ENCODE results near the gene ZNF804A. TPM values are rescaled to one million over a fixed set of nuclear protein-coding genes. Genes with fewer than 3 reads are reported as not detected.
A peak's percentile ranks its signal among the peaks of the same experiment; 100 is the strongest.

The ZNF804A gene
- total RNA-seq, 1 experiment from 2014 or later, result 0.29 TPM

DNA sequence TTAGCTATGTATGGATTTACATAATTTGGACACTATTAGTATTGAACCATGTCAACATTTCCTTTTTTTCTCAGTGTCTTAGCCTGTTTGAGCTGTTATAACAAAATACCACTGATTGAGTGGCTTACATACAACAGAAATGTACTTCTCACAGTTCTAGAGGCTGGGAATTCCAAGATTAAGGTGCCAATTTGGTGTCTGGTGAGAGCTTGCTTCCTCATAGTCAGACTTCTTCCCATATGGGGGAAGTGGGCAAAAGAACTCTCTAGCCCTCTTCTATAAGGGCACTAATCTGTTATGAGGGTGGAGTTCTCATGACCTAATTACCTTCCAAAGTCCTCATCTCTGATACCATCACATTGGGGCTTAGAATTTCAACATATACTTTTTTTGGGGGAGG, 12.6 kb downstream of the ZNF804A start:
- no peak for DNase-seq (ENCODE audit: low read depth)

DNA sequence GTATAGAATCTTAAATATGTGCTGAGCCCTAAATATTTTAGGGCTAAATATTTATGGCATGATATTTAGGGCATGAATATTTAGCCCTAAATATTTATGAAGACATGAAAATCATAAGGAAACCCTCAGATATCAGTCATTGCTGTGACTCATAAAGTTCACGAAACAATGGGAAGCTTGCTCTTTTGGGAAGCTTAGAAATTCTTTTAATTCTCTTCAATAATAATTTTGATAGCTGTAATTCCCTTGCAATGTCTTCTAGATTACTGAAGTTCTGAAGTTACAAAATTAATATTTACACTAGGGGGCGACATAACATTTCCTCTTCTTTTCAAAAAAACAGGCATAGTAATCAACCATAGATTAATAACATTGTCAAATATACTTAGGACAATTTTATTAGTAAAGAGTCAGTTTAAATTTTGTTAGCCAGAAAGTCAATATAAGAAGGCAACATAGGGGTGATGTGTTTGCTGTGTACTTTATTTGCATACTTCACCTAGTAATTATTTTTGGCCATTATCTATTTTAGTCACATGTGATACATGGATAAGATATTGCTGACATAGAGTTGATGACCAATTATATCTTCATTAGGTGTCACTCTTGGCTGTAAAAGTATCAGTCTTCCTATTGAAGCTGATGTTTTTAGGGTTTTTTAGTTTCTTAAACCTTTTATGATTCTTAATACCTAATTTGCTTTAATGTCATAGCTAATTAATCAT, 13.2 kb downstream of the ZNF804A start:
- peak; percentile 6 for DNase-seq (ENCODE audit: low read depth)

DNA sequence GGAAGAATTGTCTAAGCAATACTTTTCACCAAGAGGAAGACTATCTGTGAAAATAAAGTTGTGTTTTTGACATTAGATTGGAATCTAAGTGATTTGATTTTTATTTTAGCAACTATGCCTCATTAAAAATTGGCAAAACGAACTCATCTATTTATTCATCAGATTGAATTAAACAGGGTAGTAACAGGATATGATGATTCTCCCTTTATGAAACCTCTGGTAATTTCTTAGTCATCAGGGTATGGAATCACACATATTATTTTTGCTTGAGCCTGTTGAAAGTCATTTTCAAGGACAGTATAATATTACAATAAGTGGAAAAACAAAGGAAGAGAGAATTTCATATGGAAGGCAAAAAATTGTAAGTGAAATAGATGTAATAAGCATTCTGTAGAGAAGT, 22.0 kb downstream of the ZNF804A start:
- no peak for DNase-seq (ENCODE audit: low read depth)

DNA sequence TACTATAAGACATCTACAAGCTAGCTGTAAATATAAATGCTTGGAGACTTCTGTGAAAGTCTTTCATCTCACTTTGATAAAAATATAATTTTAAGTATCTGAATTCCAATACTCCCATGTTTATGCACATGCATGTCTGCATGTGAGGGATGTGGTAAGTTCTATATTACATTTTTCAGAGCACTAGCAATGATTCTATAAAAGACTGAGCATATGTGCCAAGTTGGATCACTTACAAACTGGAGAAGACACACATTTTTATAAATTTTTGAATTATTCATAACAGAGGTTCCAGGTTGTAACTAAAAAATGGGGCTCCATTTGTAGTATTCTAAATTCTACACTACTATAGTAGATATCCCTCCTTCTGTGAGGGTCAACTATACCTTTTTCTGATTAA, 26.0 kb downstream of the ZNF804A start:
- DNase-seq (ENCODE audit: low read depth), result no peak

DNA sequence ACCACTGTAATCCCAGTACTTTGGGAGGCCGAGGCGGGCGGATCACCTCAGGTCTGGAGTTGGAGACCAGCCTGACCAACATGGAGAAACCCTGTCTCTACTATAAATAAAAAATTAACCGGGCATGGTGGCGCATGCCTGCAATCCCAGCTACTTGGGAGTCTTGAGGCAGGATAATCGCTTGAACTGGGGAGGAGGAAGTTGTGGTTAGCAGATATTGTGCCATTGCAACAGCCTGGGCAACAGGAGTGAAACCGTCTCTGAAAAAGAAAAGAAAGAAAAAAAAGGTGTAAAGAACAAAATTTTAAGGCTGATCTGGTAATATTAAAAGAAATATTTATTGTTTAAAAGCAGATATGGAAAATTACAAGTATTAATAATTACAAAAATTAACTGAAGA, 29.7 kb downstream of the ZNF804A start:
- DNase-seq (ENCODE audit: low read depth), result no peak

DNA sequence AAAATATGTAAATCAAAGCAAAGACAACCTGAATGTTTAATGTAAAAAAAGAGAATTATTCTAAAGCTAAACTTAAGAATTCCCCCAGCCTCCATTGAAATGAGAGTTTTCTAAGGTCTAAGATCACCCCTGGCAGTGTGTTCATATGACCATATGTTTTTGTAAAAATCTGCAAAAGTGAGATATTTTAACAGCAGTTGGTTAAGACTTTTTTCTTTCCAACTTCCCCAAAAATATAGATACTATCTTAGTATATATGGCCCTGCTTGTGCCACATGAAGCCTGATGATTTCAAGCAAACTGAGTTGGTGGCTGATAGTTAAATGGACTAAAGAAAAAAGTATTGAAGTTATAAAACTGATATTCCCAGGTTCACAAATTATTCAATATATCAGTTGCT, 35.4 kb downstream of the ZNF804A start:
- no peak for DNase-seq (ENCODE audit: low read depth)

DNA sequence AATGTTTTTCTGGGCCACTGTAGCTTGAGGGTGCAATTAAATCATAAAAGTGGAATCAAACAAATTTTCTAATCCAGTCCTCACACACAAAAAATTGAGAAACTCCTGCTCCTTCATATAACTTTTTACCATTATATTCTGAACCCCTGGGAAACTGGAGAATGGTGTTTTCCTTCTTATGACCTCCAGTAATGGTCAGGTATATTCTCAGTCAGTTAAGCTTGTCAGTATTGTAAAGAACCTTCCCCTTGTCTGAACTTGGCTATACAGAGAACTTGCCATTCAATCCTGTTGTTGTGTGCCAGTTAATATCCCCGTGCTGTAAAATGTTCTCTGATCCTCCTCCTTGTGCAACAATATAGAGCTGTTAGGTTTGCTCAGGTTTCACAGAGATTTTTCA, 39.5 kb downstream of the ZNF804A start:
- DNase-seq (ENCODE audit: low read depth), result no peak

DNA sequence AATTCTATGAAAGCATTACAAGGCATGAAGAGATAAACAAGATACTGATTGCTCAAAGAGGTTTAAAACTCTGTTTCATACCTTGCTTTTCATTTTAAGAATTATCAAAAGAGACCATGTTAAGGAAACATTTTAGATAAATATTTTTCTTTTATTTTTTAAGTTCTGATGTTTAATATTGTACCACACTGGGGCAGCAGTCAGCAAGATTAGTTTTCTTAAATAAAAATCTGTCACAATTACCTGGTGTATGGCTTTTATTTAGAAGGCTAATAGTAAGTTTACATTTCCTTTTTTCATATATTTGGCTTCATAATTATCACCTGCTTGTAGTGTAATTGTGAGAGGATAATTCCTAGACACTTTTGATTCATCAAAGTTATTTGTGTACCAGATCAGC, 46.4 kb downstream of the ZNF804A start:
- DNase-seq (ENCODE audit: low read depth), result no peak

DNA sequence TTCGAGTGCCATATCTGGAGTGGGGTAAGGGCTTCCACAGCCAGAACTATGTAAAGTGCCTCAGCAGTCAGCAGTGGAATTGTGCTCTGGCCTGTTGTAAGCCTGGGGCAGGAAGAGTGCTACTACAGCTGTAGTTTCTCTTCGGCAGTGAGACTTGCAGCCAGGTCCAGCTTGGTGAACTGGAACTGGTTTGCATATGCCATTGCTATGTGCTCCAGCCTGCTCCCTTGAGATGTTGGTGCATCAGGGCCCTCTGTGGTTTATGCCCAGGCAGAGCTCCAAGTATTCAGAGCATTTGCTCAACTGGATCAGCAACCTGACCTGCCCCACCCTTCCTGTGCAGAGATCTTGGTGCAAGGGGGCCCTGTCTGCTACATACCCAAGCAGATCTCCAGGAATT, 47.8 kb downstream of the ZNF804A start:
- DNase-seq (ENCODE audit: low read depth), result peak; percentile 19

DNA sequence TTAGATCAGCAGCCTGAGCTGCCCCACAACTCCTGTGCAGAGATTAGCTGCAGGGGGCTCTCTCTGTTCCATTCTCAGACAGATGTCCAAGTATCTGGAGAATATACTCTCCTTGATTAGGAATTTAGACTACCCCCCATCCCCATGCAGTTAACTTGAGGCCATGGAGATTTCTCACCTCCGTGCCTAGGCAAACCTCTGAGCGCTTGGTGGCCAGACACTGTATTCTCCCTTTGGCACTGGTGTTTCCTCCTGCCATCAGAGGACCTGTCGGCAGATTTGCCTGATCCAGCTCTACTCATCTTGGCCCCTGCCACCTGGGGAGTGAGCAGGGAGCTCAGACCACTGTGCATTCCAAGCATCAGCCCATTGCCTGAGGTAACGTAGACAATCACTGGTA, 48.3 kb downstream of the ZNF804A start:
- DNase-seq (ENCODE audit: low read depth), result no peak

DNA sequence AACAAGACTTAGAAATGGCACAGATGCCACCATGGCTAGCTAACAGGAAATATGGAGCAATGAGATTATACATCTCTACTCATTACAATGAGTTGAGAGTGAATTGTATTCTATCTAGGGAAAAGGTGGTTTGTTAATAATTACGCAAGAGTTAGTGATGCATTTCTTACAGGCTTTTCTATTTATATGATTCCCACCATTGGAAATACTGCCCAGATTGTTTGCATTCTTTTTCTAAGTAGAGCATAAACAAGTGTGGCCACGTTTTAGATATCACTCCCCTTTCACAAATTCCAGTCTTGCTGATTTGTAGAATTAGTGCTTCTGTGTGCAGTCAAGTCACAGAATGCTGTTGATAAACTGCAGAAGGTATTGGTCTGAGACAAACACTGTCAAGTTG, 56.6 kb downstream of the ZNF804A start:
- DNase-seq (ENCODE audit: low read depth), result no peak

DNA sequence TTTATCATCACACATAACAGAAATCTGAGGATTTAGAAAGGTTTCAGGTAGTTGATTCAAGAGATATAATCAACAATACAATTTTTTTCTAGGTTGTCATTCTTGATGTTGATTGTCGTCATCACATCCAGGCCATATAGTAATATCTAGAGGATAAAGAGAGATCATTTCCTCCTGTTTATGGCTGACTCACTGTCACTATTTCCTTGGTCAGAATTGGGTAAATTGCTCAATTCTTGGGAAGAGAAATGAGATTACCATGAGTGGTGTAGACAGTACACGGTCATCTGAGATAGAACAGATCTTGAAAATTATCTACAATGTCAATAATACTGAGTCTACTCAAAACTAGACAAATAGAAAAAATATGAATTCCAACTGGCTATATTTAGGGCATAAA, 78.8 kb downstream of the ZNF804A start:
- DNase-seq (ENCODE audit: low read depth), result no peak

DNA sequence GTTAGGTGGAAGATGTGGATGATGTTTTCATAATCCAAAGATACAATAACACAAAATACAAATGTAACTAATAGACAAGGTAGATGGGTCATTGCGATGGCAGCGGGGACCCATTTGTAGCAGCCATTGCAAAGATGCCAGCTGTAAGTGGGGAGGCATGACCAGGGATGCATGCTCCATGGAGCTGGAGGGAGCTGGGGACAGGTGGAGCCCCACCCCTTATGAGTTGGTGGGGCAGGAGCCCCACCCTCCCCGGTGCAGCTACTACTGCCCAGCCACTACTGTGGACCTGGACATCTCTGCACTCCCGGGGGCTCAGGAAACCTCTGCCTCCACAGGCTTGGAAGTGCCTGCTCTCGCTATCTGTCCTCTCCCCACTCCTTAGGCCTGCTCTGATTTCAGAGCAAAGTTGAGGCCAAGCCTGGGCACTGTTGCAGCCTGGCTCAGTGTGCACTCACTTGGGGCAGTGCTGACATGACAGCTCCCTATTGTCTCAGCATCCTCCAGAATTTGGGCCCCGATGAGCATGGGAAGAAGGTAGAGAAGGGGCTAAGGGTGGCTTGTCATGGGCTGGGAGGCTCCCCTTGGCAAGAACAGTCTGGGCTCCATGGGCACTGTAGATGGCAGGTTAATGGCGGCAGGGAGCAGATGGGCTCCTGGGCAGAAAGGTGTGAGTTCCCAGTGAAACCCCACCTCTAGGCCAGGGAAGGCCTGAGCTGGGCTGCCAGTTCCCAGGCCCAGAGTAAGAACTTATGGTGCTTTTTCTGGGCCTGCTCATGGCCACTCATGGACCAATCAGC, 81.1 kb downstream of the ZNF804A start:
- DNase-seq (ENCODE audit: low read depth), result no peak

DNA sequence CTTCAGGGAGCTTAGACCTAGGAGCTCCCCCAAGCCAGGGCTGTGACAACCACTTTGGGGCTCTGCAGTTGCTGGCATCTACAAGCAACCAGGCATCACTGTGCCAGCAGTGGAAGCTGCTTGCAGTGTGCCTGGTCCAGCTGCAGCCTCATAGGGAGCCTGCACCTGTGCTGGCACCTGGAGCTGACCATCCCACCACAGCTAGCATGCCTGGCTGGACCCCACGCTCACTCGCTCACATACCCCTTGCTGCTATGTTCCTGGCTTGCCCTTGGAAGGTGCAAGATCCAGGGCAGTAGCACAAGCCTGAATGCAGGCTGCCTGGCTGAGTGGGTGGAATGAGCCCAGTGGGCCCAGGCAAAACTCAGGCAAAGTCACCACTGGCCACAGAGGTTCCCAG, 82.5 kb downstream of the ZNF804A start:
- DNase-seq (ENCODE audit: low read depth), result no peak

DNA sequence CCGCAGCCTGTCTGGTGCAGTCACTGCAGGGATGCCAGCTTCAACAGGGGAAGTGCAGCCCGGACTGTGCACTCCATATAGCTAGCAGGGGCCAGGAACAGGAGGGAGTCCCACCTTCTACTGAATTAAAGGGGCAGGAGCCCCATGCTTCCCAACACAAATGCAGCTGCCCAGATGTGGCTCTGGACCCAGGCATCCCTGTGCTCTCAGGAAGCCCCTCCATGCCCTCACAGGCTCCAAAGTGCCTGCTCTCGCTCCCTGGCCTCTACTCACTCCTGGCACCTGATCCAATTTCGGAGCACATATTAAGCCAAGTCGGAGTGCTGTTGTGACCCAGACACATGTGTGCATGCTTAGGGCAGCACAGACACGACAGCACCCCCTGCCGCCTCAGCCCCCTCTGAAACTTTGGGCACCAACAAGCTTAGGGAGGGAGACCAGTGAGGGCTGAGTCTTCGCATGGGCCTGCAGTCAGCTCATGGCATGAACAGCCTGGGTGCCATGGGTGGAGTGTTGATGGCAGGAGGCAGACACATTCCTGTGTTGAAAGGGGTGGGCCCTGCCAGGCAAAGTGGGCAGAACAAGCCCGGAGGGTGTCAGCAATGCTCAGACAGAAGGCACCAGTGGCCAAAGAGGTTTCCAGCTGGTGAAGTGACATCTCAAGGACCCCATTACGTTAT, 83.5 kb downstream of the ZNF804A start:
- DNase-seq (ENCODE audit: low read depth), result no peak

DNA sequence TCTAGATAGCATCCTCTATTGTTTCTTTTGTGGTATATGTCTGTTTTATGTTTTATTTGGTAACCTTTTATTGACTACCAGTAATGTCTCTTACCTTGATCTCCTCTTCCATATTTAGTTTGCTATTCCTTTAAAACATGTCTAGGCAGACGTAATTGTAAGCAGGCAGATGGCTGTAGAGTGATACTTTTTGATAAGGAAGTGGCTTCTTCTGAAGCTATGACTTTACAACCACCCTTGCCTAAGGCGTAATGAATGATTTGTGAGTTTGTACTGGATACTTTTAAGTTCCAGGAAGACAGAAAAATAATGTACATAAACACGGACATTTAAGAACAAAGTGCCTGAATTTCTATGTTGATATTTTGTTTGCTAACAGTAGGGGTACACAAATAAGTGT, 85.6 kb downstream of the ZNF804A start:
- DNase-seq (ENCODE audit: low read depth), result no peak

DNA sequence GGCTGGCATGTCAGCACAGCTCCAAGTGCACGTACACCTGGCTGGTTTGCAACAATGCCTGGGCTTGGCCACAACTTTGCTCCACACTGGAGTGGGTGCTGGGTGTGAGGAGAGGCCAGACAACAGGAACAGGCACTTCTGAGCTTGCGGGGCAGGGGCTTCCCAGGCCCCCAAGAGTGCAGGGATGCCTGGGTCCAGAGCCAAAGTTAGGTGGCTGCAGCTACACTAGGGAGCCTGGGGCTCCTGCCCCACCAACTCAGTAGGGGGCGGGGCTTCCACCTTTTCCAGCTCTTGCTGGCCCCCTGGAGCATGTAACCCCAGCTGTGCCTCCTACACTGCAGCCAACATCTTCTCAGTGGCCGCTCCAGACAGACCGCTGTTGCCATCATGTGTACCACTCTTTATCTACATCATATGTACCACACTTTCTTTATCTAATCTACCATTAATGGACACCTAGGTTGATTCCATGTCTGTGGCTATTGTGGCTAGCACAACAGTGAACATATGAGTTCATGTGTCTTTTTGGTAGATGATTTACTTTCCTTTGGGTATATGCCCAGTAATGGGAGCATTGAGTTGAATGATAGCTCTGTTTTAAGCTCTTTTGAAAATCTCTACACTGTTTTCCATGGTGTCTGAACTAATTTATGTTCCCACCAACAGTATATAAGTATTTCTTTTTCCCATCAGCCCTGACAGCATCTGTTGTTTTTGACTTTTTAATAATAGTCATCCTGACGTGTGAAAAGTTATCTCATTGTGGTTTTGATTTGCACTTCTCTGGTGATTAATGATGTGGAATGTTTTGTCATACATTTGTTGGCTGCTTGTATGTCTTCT, 87.9 kb downstream of the ZNF804A start:
- DNase-seq (ENCODE audit: low read depth), result no peak

DNA sequence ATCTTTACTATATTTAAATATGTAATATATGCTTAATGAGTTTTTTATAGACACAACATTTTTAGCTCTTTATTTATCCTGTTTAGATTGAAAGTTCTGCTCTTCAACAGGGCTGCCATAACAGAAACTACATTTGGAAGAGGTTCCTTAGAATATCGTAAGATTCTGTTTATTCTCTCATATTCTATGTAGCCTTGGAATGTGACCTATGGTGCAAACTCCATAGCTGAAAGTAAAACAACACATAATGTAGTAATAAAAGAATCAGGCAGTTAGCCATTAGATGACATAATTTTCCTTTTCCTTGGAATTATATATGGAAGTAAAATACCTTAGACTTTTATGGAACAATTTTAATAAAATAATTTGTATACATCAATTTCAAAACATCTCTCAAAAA, 91.3 kb downstream of the ZNF804A start:
- no peak for DNase-seq (ENCODE audit: low read depth)

DNA sequence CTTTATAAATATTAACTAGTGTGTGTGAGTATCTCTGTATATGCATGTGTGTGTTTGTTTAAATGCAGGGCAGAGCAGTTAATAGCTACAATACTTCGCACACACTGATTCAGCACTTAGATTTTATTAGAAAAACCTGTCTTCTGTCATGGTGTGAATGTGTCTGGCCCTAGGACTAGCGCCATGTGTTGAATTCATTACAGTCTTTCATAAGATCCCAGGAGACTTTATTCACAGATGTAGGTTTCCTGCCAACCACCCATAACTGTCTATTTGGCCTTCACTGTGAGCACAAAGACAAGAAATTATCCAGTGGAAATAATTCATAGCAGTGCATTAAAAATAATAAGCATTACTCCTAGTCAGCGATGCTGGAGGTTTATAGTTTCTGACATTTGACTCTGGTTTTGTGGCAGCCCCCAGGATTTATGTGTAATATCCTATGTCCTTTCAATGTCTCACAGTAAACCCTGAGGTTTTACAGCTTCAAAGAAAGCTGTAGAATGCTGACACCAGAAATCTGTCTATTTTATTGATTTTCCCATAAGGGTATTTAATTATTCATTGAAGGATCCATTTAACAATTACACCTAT, 93.9 kb downstream of the ZNF804A start:
- no peak for DNase-seq (ENCODE audit: low read depth)

DNA sequence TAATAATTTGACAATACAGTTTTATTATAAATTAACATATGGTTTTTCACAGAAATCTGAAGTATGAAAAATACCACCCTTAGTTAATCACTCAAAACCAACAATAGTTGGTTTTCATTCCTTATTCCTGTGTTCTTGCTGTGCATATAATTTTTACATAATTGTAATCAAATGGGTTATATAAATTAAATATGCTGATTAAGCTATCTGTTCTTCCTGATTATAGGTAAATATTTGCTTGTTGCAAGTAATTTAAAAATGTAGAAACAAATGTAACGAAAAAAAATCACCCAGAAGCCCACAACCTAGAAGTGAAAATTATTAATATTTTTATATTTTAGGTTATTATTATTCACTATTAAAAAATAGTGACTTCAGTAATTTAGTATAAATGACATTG, 98.3 kb downstream of the ZNF804A start:
- no peak for DNase-seq (ENCODE audit: low read depth)

DNA sequence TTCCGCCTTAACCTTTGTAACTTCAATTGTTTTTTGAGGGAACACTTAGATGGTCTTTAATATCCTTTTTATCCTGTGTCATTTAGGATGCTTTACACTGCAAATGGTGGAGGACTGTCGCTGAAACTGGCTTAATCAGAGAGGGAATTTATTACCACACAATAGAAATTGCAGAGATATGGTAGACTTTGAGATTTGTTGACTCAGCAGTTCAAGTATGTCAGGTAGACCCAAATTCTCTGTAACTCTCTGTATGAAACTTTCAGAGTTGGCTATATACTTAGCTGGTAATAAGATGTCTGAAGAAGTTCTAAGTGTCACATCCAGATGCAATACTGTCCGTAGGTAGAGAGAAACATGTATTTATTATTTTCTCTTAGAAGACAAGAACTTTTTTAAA, 100.1 kb downstream of the ZNF804A start:
- DNase-seq (ENCODE audit: low read depth), result no peak

Measured in LHCN-M2 (cell line).